GM12865 (cell line): ENCODE measurements around the gene SLC30A1.

Source experiments
- DNase-seq: peaks from one replicate; pipeline ENCODE4 v3.0.0; 2010; ENCODE audit warnings: low read depth
- H3K4me3 ChIP-seq: 2 replicates; pipeline ENCODE4 v1.5.1; 2011; ENCODE audit warnings: mild to moderate bottlenecking, low read depth, low read length, control low read depth
- TF ChIP-seq, protein P1 (sequence below): IDR thresholded peaks from 2 replicates; pipeline ENCODE4 v1.5.1; 2011; ENCODE audit warnings: low read length, control low read depth, low read depth, inconsistent platforms; ENCODE audit not compliant: insufficient read depth; ENCODE audit errors: missing control alignments

The SLC30A1 gene

GRCh38 chr1:211522804-211523203 lies 56.2 kb downstream of the SLC30A1 start:
- TF ChIP-seq, protein P1, sequence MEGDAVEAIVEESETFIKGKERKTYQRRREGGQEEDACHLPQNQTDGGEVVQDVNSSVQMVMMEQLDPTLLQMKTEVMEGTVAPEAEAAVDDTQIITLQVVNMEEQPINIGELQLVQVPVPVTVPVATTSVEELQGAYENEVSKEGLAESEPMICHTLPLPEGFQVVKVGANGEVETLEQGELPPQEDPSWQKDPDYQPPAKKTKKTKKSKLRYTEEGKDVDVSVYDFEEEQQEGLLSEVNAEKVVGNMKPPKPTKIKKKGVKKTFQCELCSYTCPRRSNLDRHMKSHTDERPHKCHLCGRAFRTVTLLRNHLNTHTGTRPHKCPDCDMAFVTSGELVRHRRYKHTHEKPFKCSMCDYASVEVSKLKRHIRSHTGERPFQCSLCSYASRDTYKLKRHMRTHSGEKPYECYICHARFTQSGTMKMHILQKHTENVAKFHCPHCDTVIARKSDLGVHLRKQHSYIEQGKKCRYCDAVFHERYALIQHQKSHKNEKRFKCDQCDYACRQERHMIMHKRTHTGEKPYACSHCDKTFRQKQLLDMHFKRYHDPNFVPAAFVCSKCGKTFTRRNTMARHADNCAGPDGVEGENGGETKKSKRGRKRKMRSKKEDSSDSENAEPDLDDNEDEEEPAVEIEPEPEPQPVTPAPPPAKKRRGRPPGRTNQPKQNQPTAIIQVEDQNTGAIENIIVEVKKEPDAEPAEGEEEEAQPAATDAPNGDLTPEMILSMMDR, result no peak
- H3K4me3 ChIP-seq, result no peak overlapping the region
- DNase-seq, result no peak
